HUES64 (cell line): ENCODE measurements around the gene PPP1R16B.
"Not testable (repeated sequence)": the region's sequence is repeated elsewhere in the genome, so short reads cannot be mapped to it uniquely, and the experiment has no call there.

Source experiments
- H3K27ac ChIP-seq: 2 replicates; pipeline ENCODE4 v1.7.0; 2013; ENCODE audit warnings: low read depth, low read length, inconsistent platforms
- H3K27me3 ChIP-seq: 2 replicates; pipeline ENCODE4 v1.6.1; 2013; ENCODE audit warnings: mild to moderate bottlenecking, low read length; ENCODE audit not compliant: insufficient read depth
- H3K36me3 ChIP-seq: 2 replicates; pipeline ENCODE4 v1.6.1; 2013; ENCODE audit warnings: mild to moderate bottlenecking, low read length; ENCODE audit not compliant: insufficient read depth
- H3K4me1 ChIP-seq: 2 replicates; pipeline ENCODE4 v1.6.1; 2013; ENCODE audit warnings: mild to moderate bottlenecking, low read length, moderate library complexity; ENCODE audit not compliant: insufficient read depth
- H3K4me3 ChIP-seq: 2 replicates; pipeline ENCODE4 v1.5.1; 2013; ENCODE audit warnings: mild to moderate bottlenecking, low read length, moderate library complexity
- H3K9ac ChIP-seq: 2 replicates; pipeline ENCODE4 v1.6.1; 2013; ENCODE audit warnings: mild to moderate bottlenecking, low read depth, low read length
- H3K9me3 ChIP-seq: 2 replicates; pipeline ENCODE4 v1.6.1; 2013; ENCODE audit warnings: low read depth, low read length; ENCODE audit not compliant: insufficient read depth
- WGBS: fragments of 150-250, 120-280 bp; methylation state at CpG from one replicate; pipeline ENCODE4 v1.1.7; 2013; ENCODE audit warnings: missing lambda C conversion rate; 5-methylcytosine and 5-hydroxymethylcytosine counted together

PPP1R16B gene

GRCh38 chr20:38794057-38794456 lies 11.4 kb upstream of the PPP1R16B start:
- not testable (repeated sequence) for H3K4me1 ChIP-seq, H3K36me3 ChIP-seq, H3K9ac ChIP-seq, H3K9me3 ChIP-seq, H3K27ac ChIP-seq, H3K27me3 ChIP-seq, H3K4me3 ChIP-seq
- 93% methylated on average over 5 of the region's 5 CpGs for WGBS

GRCh38 chr20:38798266-38798665 lies 7.2 kb upstream of the PPP1R16B start:
- 92% methylated on average over 3 of the region's 3 CpGs for WGBS

GRCh38 chr20:38799203-38799602 lies 6.3 kb upstream of the PPP1R16B start:
- Histone ChIP-seq H3K27me3 (no peaks in the 10 kb centered on the region), H3K9me3 (no peaks in the 10 kb centered on the region), H3K4me1 (peaks cover 10% of the 10 kb centered on the region), H3K9ac (no peak overlapping the region), H3K4me3 (no peak overlapping the region), H3K27ac (no peak overlapping the region), H3K36me3 (no peaks in the 10 kb centered on the region)
- 94% methylated on average over 4 of the region's 4 CpGs for WGBS

More at GRCh38 chr20:38798266-38798665, 7.2 kb upstream of the PPP1R16B start:
- H3K4me3 ChIP-seq: no peak overlapping the region
- no peak overlapping the region for H3K9ac ChIP-seq
- H3K27ac ChIP-seq: no peak overlapping the region
- H3K36me3 ChIP-seq: no peaks in the 10 kb centered on the region
- peaks cover under 1% of the 10 kb centered on the region; the same call in 1 of the 2 replicates for H3K4me1 ChIP-seq
- H3K27me3 ChIP-seq: no peaks in the 10 kb centered on the region
- no peaks in the 10 kb centered on the region for H3K9me3 ChIP-seq

- WGBS: 96% methylated on average over 3 of the region's 3 CpGs
- no peaks in the 10 kb centered on the region for H3K36me3 ChIP-seq
Observed at GRCh38 chr20:38800882-38801281, 4.6 kb upstream of the PPP1R16B start.

GRCh38 chr20:38804221-38804620 lies 1.3 kb upstream of the PPP1R16B start:
- Histone ChIP-seq H3K27ac (peak overlapping the region; percentile 78), H3K9ac (peak overlapping the region; percentile 27; the same call in 1 of the 2 replicates)
- 47% methylated on average over 3 of the region's 3 CpGs for WGBS

More at GRCh38 chr20:38800882-38801281, 4.6 kb upstream of the PPP1R16B start:
- H3K4me3 ChIP-seq: no peak overlapping the region
- H3K27me3 ChIP-seq: 0 out of 2 replicates have a peak, but pooled peaks cover 2% of the 10 kb centered on the region
- H3K27ac ChIP-seq: no peak overlapping the region
- H3K9me3 ChIP-seq: no peaks in the 10 kb centered on the region
- peaks cover 14% of the 10 kb centered on the region for H3K4me1 ChIP-seq
- H3K9ac ChIP-seq: no peak overlapping the region

GRCh38 chr20:38804682-38805501 lies 605 bp upstream of the PPP1R16B start:
- Histone ChIP-seq H3K4me1 (peaks cover 14% of the 10 kb centered on the region), H3K27ac (peak overlapping the region; percentile 97), H3K4me3 (peak overlapping the region; percentile 72), H3K9me3 (no peaks in the 10 kb centered on the region), H3K36me3 (no peaks in the 10 kb centered on the region), H3K9ac (peak overlapping the region; percentile 63), H3K27me3 (peaks cover 30% of the 10 kb centered on the region)
- 5% methylated on average over 18 of the region's 18 CpGs for WGBS

More at GRCh38 chr20:38804221-38804620, 1.3 kb upstream of the PPP1R16B start:
- Histone ChIP-seq H3K9me3 (no peaks in the 10 kb centered on the region), H3K36me3 (no peaks in the 10 kb centered on the region), H3K4me1 (peaks cover 14% of the 10 kb centered on the region), H3K4me3 (peak overlapping the region; percentile 72; the same call in 1 of the 2 replicates), H3K27me3 (peaks cover 30% of the 10 kb centered on the region)

GRCh38 chr20:38805958-38806854 lies 709 bp downstream of the PPP1R16B start:
- Histone ChIP-seq H3K4me1 (peaks cover 14% of the 10 kb centered on the region), H3K9ac (peak overlapping the region; percentile 51), H3K27ac (no peak overlapping the region), H3K9me3 (no peaks in the 10 kb centered on the region), H3K4me3 (peak overlapping the region; percentile 72), H3K36me3 (no peaks in the 10 kb centered on the region), H3K27me3 (peaks cover 30% of the 10 kb centered on the region)
- WGBS: under 1% methylated on average over 80 of the region's 81 CpGs

GRCh38 chr20:38806855-38807655 lies 1.6 kb downstream of the PPP1R16B start:
- Histone ChIP-seq H3K4me3 (peak overlapping the region; percentile 72), H3K27me3 (peaks cover 30% of the 10 kb centered on the region), H3K9me3 (no peaks in the 10 kb centered on the region), H3K9ac (peak overlapping the region; percentile 51; the same call in 1 of the 2 replicates), H3K27ac (no peak overlapping the region), H3K36me3 (no peaks in the 10 kb centered on the region), H3K4me1 (peaks cover 14% of the 10 kb centered on the region)
- WGBS: 15% methylated on average over 32 of the region's 32 CpGs

- Histone ChIP-seq H3K4me1 (peaks cover 5% of the 10 kb centered on the region), H3K9ac (no peak overlapping the region), H3K27me3 (peaks cover 30% of the 10 kb centered on the region), H3K36me3 (no peaks in the 10 kb centered on the region), H3K4me3 (no peak overlapping the region), H3K9me3 (no peaks in the 10 kb centered on the region), H3K27ac (no peak overlapping the region)
- WGBS: 83% methylated on average over 6 of the region's 6 CpGs
Observed at GRCh38 chr20:38809942-38810341, 4.4 kb downstream of the PPP1R16B start.

- H3K27me3 ChIP-seq: peaks cover 26% of the 10 kb centered on the region
- no peaks in the 10 kb centered on the region for H3K36me3 ChIP-seq
- no peaks in the 10 kb centered on the region for H3K9me3 ChIP-seq
- WGBS: 94% methylated on average over 4 of the region's 4 CpGs
- H3K4me3 ChIP-seq: no peak overlapping the region
- no peak overlapping the region for H3K9ac ChIP-seq
- H3K4me1 ChIP-seq: peaks cover 5% of the 10 kb centered on the region
- no peak overlapping the region for H3K27ac ChIP-seq
Observed at GRCh38 chr20:38810926-38811630, 5.6 kb downstream of the PPP1R16B start.
